H1 (cell line): Measurements from ENCODE around the gene ARID1B. TPM values are rescaled to one million over a fixed set of nuclear protein-coding genes. Genes with fewer than 3 reads are reported as not detected.

Experiments used
- CTCF ChIA-PET: fragments of 300-600 bp; sonication (Branson Sonifier 250); formaldehyde crosslinking; loops from one replicate; lab custom pipeline; 2021; ENCODE audit not compliant: partially characterized antibody; lab: Charles Lee
- POLR2A ChIA-PET: fragments of 300-600 bp; sonication (Branson Sonifier 250); formaldehyde crosslinking; loops from one replicate; lab custom pipeline; 2021; ENCODE audit warnings: inconsistent platforms; ENCODE audit not compliant: partially characterized antibody; lab: Charles Lee
- DNase-seq, 2 experiments: peaks; one replicate each; pipeline versions ENCODE4 v3.0.0 to v3.0.0-alpha.2; 2010 to 2022; ENCODE audit warnings: low spot score in 2 of 2, low read depth in 1 of 2, mixed read lengths in 1 of 2
- FAIRE-seq: peaks from 2 replicates; lab custom pipeline; 2011; peaks lifted over from hg19 to GRCh38; lab: Jason Lieb, UNC
- H2AFZ ChIP-seq: 2 replicates; pipeline ENCODE4 v1.8.1; 2012; ENCODE audit warnings: low read length, inconsistent platforms
- H2AK5ac ChIP-seq: 2 replicates; pipeline ENCODE4 v1.6.1; 2013; ENCODE audit warnings: low read depth, low read length
- H2BK120ac ChIP-seq: replicated peaks from 2 replicates; pipeline ENCODE3; 2013; ENCODE audit warnings: low read depth, low read length, inconsistent platforms
- H2BK12ac ChIP-seq: 2 replicates; pipeline ENCODE4 v1.6.1; 2013; ENCODE audit warnings: low read depth, low read length
- H2BK15ac ChIP-seq: 2 replicates; pipeline ENCODE4 v1.6.1; 2013; ENCODE audit warnings: low read length
- H2BK20ac ChIP-seq: 2 replicates; pipeline ENCODE4 v1.6.1; 2013; ENCODE audit warnings: low read length
- H2BK5ac ChIP-seq: 2 replicates; pipeline ENCODE4 v1.6.1; 2013; ENCODE audit warnings: low read depth, low read length
- H3K14ac ChIP-seq: 2 replicates; pipeline ENCODE4 v1.6.1; 2013; ENCODE audit warnings: inconsistent platforms; ENCODE audit not compliant: insufficient read length
- H3K18ac ChIP-seq: 2 replicates; pipeline ENCODE4 v1.6.1; 2013; ENCODE audit warnings: low read length; ENCODE audit errors: extremely low read depth
- H3K23ac ChIP-seq: 2 replicates; pipeline ENCODE4 v1.6.1; 2013; ENCODE audit warnings: inconsistent platforms; ENCODE audit not compliant: insufficient read length
- H3K23me2 ChIP-seq: 2 replicates; pipeline ENCODE4 v1.6.1; 2013; ENCODE audit warnings: low read depth, low read length
- H3K27ac ChIP-seq: 2 replicates; pipeline ENCODE4 v1.6.1; 2011; ENCODE audit warnings: low read depth, low read length, inconsistent platforms
- H3K27me3 ChIP-seq, 4 experiments: replicated peaks in 1 of 4; 1 replicate in 1 of 4; 2 replicates in 3 of 4; pipeline versions ENCODE4 v1.6.1 to v1.8.1; 2011 to 2013; ENCODE audit warnings: low read length in 3 of 4, mild to moderate bottlenecking in 3 of 4, inconsistent platforms in 2 of 4, mixed read lengths in 2 of 4, moderate library complexity in 1 of 4; ENCODE audit not compliant: control insufficient read depth in 3 of 4, insufficient read depth in 3 of 4; ENCODE audit errors: extremely low read depth in 1 of 4
- H3K36me3 ChIP-seq, 4 experiments: 2 replicates each; pipeline versions ENCODE4 v1.6.1 to v1.8.1; 2011 to 2013; ENCODE audit warnings: mild to moderate bottlenecking in 4 of 4, low read length in 3 of 4, moderate library complexity in 2 of 4, control low read depth in 1 of 4, inconsistent platforms in 1 of 4; ENCODE audit not compliant: insufficient read depth in 4 of 4, control insufficient read depth in 2 of 4
- H3K4ac ChIP-seq: replicated peaks from 2 replicates; pipeline ENCODE3; 2013; ENCODE audit warnings: low read length, low read depth, mixed read lengths, inconsistent platforms; ENCODE audit not compliant: insufficient read length
- H3K4me1 ChIP-seq, 4 experiments: replicated peaks in 1 of 4; 1 replicate in 1 of 4; 2 replicates in 3 of 4; pipeline versions ENCODE4 v1.6.1 to v1.8.1; 2011 to 2013; ENCODE audit warnings: low read length in 3 of 4, inconsistent platforms in 2 of 4, mixed read lengths in 1 of 4; ENCODE audit not compliant: insufficient read depth in 4 of 4, control insufficient read depth in 3 of 4
- H3K4me2 ChIP-seq, 2 experiments: 2 replicates each; pipeline versions ENCODE4 v1.6.1 to v1.8.1; 2011 to 2013; ENCODE audit warnings: low read depth in 2 of 2, low read length in 2 of 2, control low read depth in 1 of 2, inconsistent platforms in 1 of 2, mild to moderate bottlenecking in 1 of 2; ENCODE audit not compliant: insufficient read depth in 1 of 2
- H3K4me3 ChIP-seq, 4 experiments: fragments of 200-600, 300-600 bp in 1 of 4; sonication (generic), shearing (Covaris generic), sonication (Bioruptor Twin) in 1 of 4; 2 replicates each; pipeline versions ENCODE4 v1.5.1 to v1.8.1; 2011 to 2016; ENCODE audit warnings: low read length in 4 of 4, low read depth in 3 of 4, control low read depth in 2 of 4, inconsistent platforms in 2 of 4, mild to moderate bottlenecking in 2 of 4, mixed read lengths in 1 of 4, moderate library complexity in 1 of 4; ENCODE audit not compliant: insufficient read depth in 2 of 4; ENCODE audit errors: extremely low read depth in 1 of 4
- H3K56ac ChIP-seq: replicated peaks from 2 replicates; pipeline ENCODE3; 2013; ENCODE audit warnings: low read depth, mild to moderate bottlenecking, mixed read lengths, low read length, inconsistent platforms; ENCODE audit not compliant: insufficient read length
- H3K79me1 ChIP-seq: 2 replicates; pipeline ENCODE4 v1.6.1; 2013; ENCODE audit warnings: low read depth, low read length, control low read depth
- H3K79me2 ChIP-seq, 2 experiments: 2 replicates each; pipeline versions ENCODE4 v1.6.1 to v1.8.1; 2012 to 2013; ENCODE audit warnings: low read length in 2 of 2, mild to moderate bottlenecking in 2 of 2, inconsistent platforms in 1 of 2; ENCODE audit not compliant: insufficient read depth in 2 of 2, control insufficient read depth in 1 of 2
- H3K9ac ChIP-seq, 4 experiments: replicated peaks in 1 of 4; 1 replicate in 1 of 4; 2 replicates in 3 of 4; pipeline versions ENCODE4 v1.6.1 to v1.8.1; 2011 to 2013; ENCODE audit warnings: low read depth in 3 of 4, low read length in 3 of 4, control low read depth in 2 of 4, mild to moderate bottlenecking in 2 of 4, moderate library complexity in 2 of 4, inconsistent platforms in 1 of 4; ENCODE audit errors: extremely low read depth in 1 of 4
- H3K9me3 ChIP-seq, 2 experiments: 2 replicates each; pipeline versions ENCODE4 v1.6.1 to v1.8.1; 2012 to 2013; ENCODE audit warnings: mild to moderate bottlenecking in 2 of 2, moderate library complexity in 2 of 2, control low read depth in 1 of 2, inconsistent platforms in 1 of 2, low read depth in 1 of 2, low read length in 1 of 2, mixed read lengths in 1 of 2; ENCODE audit not compliant: insufficient read depth in 2 of 2
- H4K20me1 ChIP-seq, 2 experiments: replicated peaks in 1 of 2; 2 replicates each; pipeline versions ENCODE3 to v1.8.1; 2011 to 2013; ENCODE audit warnings: inconsistent platforms in 2 of 2, low read length in 2 of 2, mild to moderate bottlenecking in 1 of 2; ENCODE audit not compliant: insufficient read depth in 2 of 2, control insufficient read depth in 1 of 2
- H4K5ac ChIP-seq: 2 replicates; pipeline ENCODE4 v1.6.1; 2013; ENCODE audit warnings: low read length, low read depth, mixed read lengths, inconsistent platforms; ENCODE audit not compliant: insufficient read length
- H4K8ac ChIP-seq: 2 replicates; pipeline ENCODE4 v1.8.0; 2013; ENCODE audit warnings: mild to moderate bottlenecking, moderate library complexity, low read length, inconsistent platforms; ENCODE audit not compliant: insufficient read depth; ENCODE audit errors: extremely low read depth
- H4K91ac ChIP-seq: replicated peaks from 2 replicates; pipeline ENCODE3; 2013; ENCODE audit warnings: low read length, mixed read lengths, inconsistent platforms; ENCODE audit not compliant: insufficient read length
- CHD2 ChIP-seq: IDR thresholded peaks from 2 replicates; pipeline ENCODE4 v1.6.1; 2012; ENCODE audit warnings: low read length, improper control_type of control experiment
- CTBP2 ChIP-seq: IDR thresholded peaks from 2 replicates; pipeline ENCODE4 v1.7.0; 2011; ENCODE audit warnings: borderline replicate concordance, mild to moderate bottlenecking, moderate library complexity, mixed read lengths, low read length; ENCODE audit not compliant: insufficient read depth, insufficient read length
- EGR1 ChIP-seq: IDR thresholded peaks from 2 replicates; pipeline ENCODE4 v1.6.1; 2011; ENCODE audit warnings: low read depth, low read length, borderline replicate concordance
- NRF1 ChIP-seq: IDR thresholded peaks from 2 replicates; pipeline ENCODE4 v1.6.1; 2011; ENCODE audit warnings: mild to moderate bottlenecking, low read depth, low read length, improper control_type of control experiment
- POLR2AphosphoS5 ChIP-seq: IDR thresholded peaks from 2 replicates; pipeline ENCODE4 v1.6.1; 2011; ENCODE audit warnings: low read depth, low read length
- WGBS, 2 experiments: shearing (Covaris generic) in 1 of 2; methylation state at CpG; one replicate each; pipeline versions ENCODE4 v1.1.6 to v1.1.7; 2013 to 2015; ENCODE audit warnings: low lambda C conversion rate in 2 of 2, mixed read lengths in 2 of 2, inconsistent platforms in 1 of 2, low coverage in 1 of 2, missing lambda C conversion rate in 1 of 2; ENCODE audit not compliant: insufficient replicate concordance in 2 of 2, insufficient coverage in 1 of 2, insufficient read length in 1 of 2; ENCODE audit errors: extremely low coverage in 1 of 2, missing lambda C conversion rate in 1 of 2; 5-methylcytosine and 5-hydroxymethylcytosine counted together
- polyA plus RNA-seq, 7 experiments: library from polyadenylated mRNA; depleted of rRNA in 3 of 7; stranded (reverse) in 5 of 7; unstranded in 2 of 7; fragments of >200 nt in 5 of 7; fragments of 200-250 nt in 2 of 7; gene quantifications; 1 replicate in 5 of 7; 2 replicates in 1 of 7; 4 replicates in 1 of 7; pipeline versions ENCODE4 v1.2.1 to v1.2.3, GENCODE V29; 2011 to 2013; ENCODE audit warnings: missing spikeins in 2 of 7, mixed read lengths in 2 of 7
- total RNA-seq: library from RNA; stranded (reverse); fragmentation: NEBNext Ultra II Directional; extraction: Animal tissue kit (Norgen Biotek cat#: 25700); gene quantifications from 2 replicates; pipeline ENCODE4 v1.2.1, GENCODE V29; 2021

ARID1B gene
- total and polyA plus RNA-seq, 2 of the 8 experiments (the other 6 are each of a cell fraction or from before 2014, with no cell fraction given), result 24.3 to 70.3 TPM

GRCh38 chr6:156803353-156803752 is 26.2 kb downstream of the ARID1B start:
- Histone ChIP-seq H2BK12ac (no peak overlapping the region), H4K91ac (no peak overlapping the region), H4K5ac (no peak overlapping the region), H3K18ac (no peak overlapping the region), H2AK5ac (no peak overlapping the region), H4K8ac (no peak overlapping the region), H3K27me3 (no peaks in the 10 kb centered on the region), H3K14ac (no peak overlapping the region), H3K9ac (no peak overlapping the region), H3K23me2 (no peaks in the 10 kb centered on the region), H3K36me3 (no peaks in the 10 kb centered on the region; a peak in 1 of 8 replicates), H3K27ac (no peak overlapping the region), H2BK5ac (no peak overlapping the region), H3K4me1 (peaks cover 0 to 10% (median 2%) of the 10 kb centered on the region in 4 experiments; a peak in 1 of 7 replicates), H3K79me2 (peaks cover 18 to 100% of the 10 kb centered on the region in 2 experiments; a peak in 3 of 4 replicates), H3K9me3 (no peaks in the 10 kb centered on the region), H2BK20ac (no peak overlapping the region), H3K4me2 (no peak overlapping the region), H3K79me1 (peaks cover under 1% of the 10 kb centered on the region), H3K4ac (no peak overlapping the region), H3K56ac (no peak overlapping the region), H2AFZ (no peak overlapping the region), H3K4me3 (no peak overlapping the region), H4K20me1 (peaks cover 5 to 16% of the 10 kb centered on the region in 2 experiments), H3K23ac (no peak overlapping the region), H2BK15ac (no peak overlapping the region), H2BK120ac (no peak overlapping the region)
- FAIRE-seq (no peak), DNase-seq (no peak)
- ChIA-PET POLR2A (interaction anchor here (1.6 kb wide), 1 partner anchor 24 kb away, joined by 4 read pairs; no protein-coding TSS in a partner anchor), CTCF (interaction anchor here (0.5 to 0.9 kb wide), 2 partner anchors 9 to 218 kb away, joined by 3 read pairs; no protein-coding TSS in a partner anchor)
- no peak for TF ChIP-seq CTBP2
- TF ChIP-seq EGR1, result no peak
- no peak for TF ChIP-seq NRF1
- TF ChIP-seq POLR2AphosphoS5, result no peak
- no peak for TF ChIP-seq CHD2
- WGBS, 2 experiments, result 90% methylated on average over 2 of the region's 2 CpGs; no CpG with 5 or more reads in 1 of the 2 experiments
